CD4-positive, CD25-positive, alpha-beta regulatory T cell (primary cell): ENCODE data around the gene QSOX1. TPM values are rescaled to one million over a fixed set of nuclear protein-coding genes. Genes with fewer than 3 reads are reported as not detected.

Experiments used
- ATAC-seq, 2 donors: fragments of 150-1000 bp; cut with Tn5 transposase; one replicate each; pipeline ENCODE4 v1.10.0; 2021; ENCODE audit warnings: low read depth in 2 of 2, moderate number of reproducible peaks in 2 of 2, moderate library complexity in 1 of 2
- DNase-seq, 3 donors: peaks; one replicate each; pipeline versions ENCODE4 v3.0.0 to v3.0.0-alpha.2; 2012 to 2022; ENCODE audit warnings: mixed read lengths in 1 of 3
- H3K27ac ChIP-seq: one replicate; pipeline ENCODE4 v1.7.0; 2013; ENCODE audit warnings: mild to moderate bottlenecking, low read length; ENCODE audit not compliant: insufficient read depth, poor library complexity, severe bottlenecking
- H3K27me3 ChIP-seq: one replicate; pipeline ENCODE4 v1.7.0; 2013; ENCODE audit warnings: low read length; ENCODE audit not compliant: control insufficient read depth, insufficient read depth
- H3K36me3 ChIP-seq: one replicate; pipeline ENCODE4 v1.7.0; 2013; ENCODE audit warnings: mild to moderate bottlenecking, low read length, moderate library complexity; ENCODE audit not compliant: control insufficient read depth, insufficient read depth
- H3K4me1 ChIP-seq: 2 replicates; pipeline ENCODE4 v1.7.0; 2013; ENCODE audit warnings: mild to moderate bottlenecking, low read length; ENCODE audit not compliant: insufficient read depth, control insufficient read depth, poor library complexity, severe bottlenecking
- H3K4me3 ChIP-seq: one replicate; pipeline ENCODE4 v1.7.0; 2013; ENCODE audit warnings: low read depth, mild to moderate bottlenecking, low read length, moderate library complexity
- H3K9me3 ChIP-seq, 2 experiments: 1 replicate in 1 of 2; 2 replicates in 1 of 2; pipeline ENCODE4 v1.7.0; 2013; ENCODE audit warnings: low read length in 2 of 2, mild to moderate bottlenecking in 1 of 2, moderate library complexity in 1 of 2; ENCODE audit not compliant: control insufficient read depth in 2 of 2
- H3K27ac Mint-ChIP-seq, 3 donors: one replicate each; pipeline ENCODE4 v1.8.0; 2020 to 2022; ENCODE audit warnings: mild to moderate bottlenecking in 3 of 3, mixed read lengths in 3 of 3, moderate library complexity in 2 of 3
- H3K27me3 Mint-ChIP-seq: one replicate; pipeline ENCODE4 v1.8.0; 2022; ENCODE audit warnings: mild to moderate bottlenecking, mixed read lengths
- H3K36me3 Mint-ChIP-seq: one replicate; pipeline ENCODE4 v1.8.0; 2020; ENCODE audit warnings: mixed read lengths
- H3K4me1 Mint-ChIP-seq, 4 donors: one replicate each; pipeline ENCODE4 v1.8.0; 2020 to 2022; ENCODE audit warnings: mixed read lengths in 4 of 4, mild to moderate bottlenecking in 1 of 4
- H3K4me3 Mint-ChIP-seq, 4 donors: one replicate each; pipeline ENCODE4 v1.8.0; 2020 to 2022; ENCODE audit warnings: mild to moderate bottlenecking in 4 of 4, mixed read lengths in 4 of 4, moderate library complexity in 3 of 4
- H3K9me3 Mint-ChIP-seq, 7 donors: one replicate each; pipeline ENCODE4 v1.8.0; 2020 to 2022; ENCODE audit warnings: mixed read lengths in 7 of 7, mild to moderate bottlenecking in 3 of 7, moderate library complexity in 2 of 7
- polyA plus RNA-seq, 4 donors: library from polyadenylated mRNA; unstranded; fragments of 300-500 nt; fragmentation: Illumina TruSeq; gene quantifications; one replicate each; pipeline ENCODE4 v1.2.3, GENCODE V29; 2021
- total RNA-seq: library from RNA; stranded (reverse); gene quantifications from one replicate; pipeline ENCODE4 v1.2.3, GENCODE V29; 2022

The QSOX1 gene
- total and polyA plus RNA-seq, 5 donors from 2014 or later, result 8.4 to 19.9 (median 10.7) TPM

DNA sequence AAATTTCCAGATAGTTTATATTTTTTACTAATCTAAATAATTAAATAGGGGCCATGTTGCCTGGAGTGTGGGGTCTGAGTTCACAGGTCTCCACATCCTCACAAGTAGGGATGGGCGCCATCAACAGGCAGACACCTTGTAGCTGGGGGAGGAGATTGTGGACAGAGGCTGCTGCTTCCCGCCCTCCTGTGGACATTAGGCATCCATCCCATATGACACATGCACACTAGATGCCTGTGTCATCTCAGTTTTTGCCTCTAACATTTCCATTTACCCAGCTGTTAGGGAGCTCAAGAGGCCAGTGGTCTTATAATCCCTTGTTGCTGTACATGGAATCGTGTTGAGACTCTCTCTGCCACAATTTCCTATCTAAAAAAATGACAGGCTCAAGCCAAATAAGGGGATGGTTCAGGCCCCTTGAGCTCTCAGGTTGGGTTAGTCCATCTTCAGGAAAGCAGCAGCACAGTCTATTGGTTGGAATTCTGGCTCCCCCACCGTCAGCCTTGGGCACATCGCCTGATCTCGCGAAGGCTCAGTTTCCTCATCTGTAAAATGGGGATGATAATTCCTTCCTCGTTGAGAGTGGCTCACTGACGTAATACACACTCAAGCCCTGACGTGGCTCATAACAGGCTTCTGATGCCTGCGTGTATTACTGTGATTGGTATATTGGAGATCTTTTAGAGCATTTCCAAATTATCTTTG is 89.0 kb downstream of the QSOX1 start:
- Histone ChIP-seq H3K4me1 (no peaks in the 10 kb centered on the region), H3K36me3 (no peaks in the 10 kb centered on the region), H3K27me3 (peaks cover 30% of the 10 kb centered on the region), H3K9me3 (no peaks in the 10 kb centered on the region), H3K4me3 (no peak overlapping the region), H3K27ac (no peak overlapping the region)
- Mint-ChIP-seq H3K4me3 (no peak overlapping the region), H3K9me3 (peaks cover 0 to 3% (median 0%) of the 10 kb centered on the region in 7 donors), H3K36me3 (no peaks in the 10 kb centered on the region), H3K4me1 (peaks cover 0 to 1% (median 0%) of the 10 kb centered on the region in 4 donors), H3K27ac (no peak overlapping the region), H3K27me3 (peaks cover 72% of the 10 kb centered on the region)
- DNase-seq (no peak), ATAC-seq (no peak)

DNA sequence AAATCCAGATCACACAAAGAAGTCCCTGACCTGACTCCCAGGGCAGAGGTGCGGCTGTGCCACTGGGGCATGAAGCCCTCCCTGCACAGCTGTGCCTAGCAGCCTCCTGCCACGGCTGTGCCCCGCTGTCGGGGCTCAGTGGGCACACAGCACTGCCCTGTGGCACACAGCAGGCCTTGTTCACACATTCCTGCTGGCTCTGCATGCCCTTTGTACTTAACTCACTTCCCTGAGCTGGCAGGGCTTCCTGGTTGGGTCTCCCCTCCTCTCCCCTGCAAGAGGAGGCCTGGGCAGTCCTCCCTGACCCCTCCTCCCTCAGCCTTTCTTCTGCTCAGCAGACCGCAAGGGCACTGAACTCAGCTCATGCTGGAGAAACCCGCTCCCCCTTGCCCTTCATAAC is 90.2 kb downstream of the QSOX1 start:
- Histone ChIP-seq H3K27ac (no peak overlapping the region), H3K4me3 (no peak overlapping the region), H3K4me1 (no peaks in the 10 kb centered on the region), H3K27me3 (peaks cover 19% of the 10 kb centered on the region), H3K9me3 (no peaks in the 10 kb centered on the region), H3K36me3 (no peaks in the 10 kb centered on the region)
- no peak for DNase-seq
- H3K4me1 Mint-ChIP-seq, result no peaks in the 10 kb centered on the region
- no peak for ATAC-seq
- no peak overlapping the region for H3K27ac Mint-ChIP-seq
- H3K36me3 Mint-ChIP-seq, result no peaks in the 10 kb centered on the region
- H3K27me3 Mint-ChIP-seq, result peaks cover 63% of the 10 kb centered on the region
- peaks cover 0 to 1% (median 0%) of the 10 kb centered on the region in 7 donors for H3K9me3 Mint-ChIP-seq
- no peak overlapping the region for H3K4me3 Mint-ChIP-seq

DNA sequence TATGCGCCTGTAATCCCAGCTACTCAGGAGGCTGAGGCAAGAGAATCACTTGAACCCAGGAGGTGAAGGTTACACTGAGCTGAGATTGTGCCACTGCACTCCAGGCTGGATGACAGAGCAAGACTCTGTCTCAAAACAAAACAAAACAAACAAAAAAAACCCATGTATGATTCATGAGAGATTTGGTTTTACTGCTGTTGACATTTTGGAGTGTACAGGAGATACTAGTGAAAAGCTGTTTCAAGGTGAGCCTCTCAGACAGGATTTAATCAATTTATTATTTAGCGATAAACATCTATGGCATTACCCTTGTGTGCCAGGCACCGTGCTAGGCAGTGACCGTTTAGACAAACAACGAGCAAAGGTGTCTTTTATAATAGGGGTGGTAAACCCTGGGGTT is 91.9 kb downstream of the QSOX1 start:
- no peak for ATAC-seq
- no peak for DNase-seq
- H3K27me3 ChIP-seq, result peaks cover 8% of the 10 kb centered on the region
- no peaks in the 10 kb centered on the region for H3K9me3 ChIP-seq
- H3K27ac Mint-ChIP-seq, result no peak overlapping the region
- H3K36me3 Mint-ChIP-seq, result no peaks in the 10 kb centered on the region
- H3K4me1 ChIP-seq, result no peaks in the 10 kb centered on the region
- H3K36me3 ChIP-seq, result no peaks in the 10 kb centered on the region
- H3K27me3 Mint-ChIP-seq, result peaks cover 48% of the 10 kb centered on the region
- no peak overlapping the region for H3K27ac ChIP-seq
- H3K4me3 Mint-ChIP-seq, result no peak overlapping the region
- no peak overlapping the region for H3K4me3 ChIP-seq
- H3K9me3 Mint-ChIP-seq, result no peaks in the 10 kb centered on the region
- H3K4me1 Mint-ChIP-seq, result no peaks in the 10 kb centered on the region

DNA sequence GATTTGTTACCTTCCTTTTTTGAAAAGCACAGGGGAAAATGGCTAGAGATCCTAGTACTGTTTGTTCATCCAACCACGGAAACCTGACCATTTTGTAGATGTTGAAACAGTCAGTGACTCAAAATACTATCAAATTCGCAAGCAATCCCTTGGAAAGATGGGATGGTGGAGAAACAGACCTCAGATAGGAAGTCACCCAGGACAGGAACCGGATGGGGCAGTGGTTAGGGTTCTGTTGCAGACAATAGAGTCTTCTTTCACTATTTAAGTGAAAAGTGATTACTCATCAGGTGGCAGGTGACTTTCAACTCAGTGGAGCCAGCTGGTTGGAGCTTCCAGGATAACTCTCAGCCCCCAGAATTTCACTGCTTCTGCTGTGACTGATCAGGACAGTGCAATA is 92.4 kb downstream of the QSOX1 start:
- DNase-seq (no peak), ATAC-seq (no peak)
- no peaks in the 10 kb centered on the region for H3K4me1 Mint-ChIP-seq
- H3K4me3 ChIP-seq, result no peak overlapping the region
- no peaks in the 10 kb centered on the region for H3K4me1 ChIP-seq
- peaks cover 5% of the 10 kb centered on the region for H3K27me3 ChIP-seq
- H3K27me3 Mint-ChIP-seq, result peaks cover 49% of the 10 kb centered on the region
- H3K4me3 Mint-ChIP-seq, result no peak overlapping the region
- H3K36me3 Mint-ChIP-seq, result no peaks in the 10 kb centered on the region
- H3K27ac Mint-ChIP-seq, result no peak overlapping the region
- H3K36me3 ChIP-seq, result no peaks in the 10 kb centered on the region
- no peaks in the 10 kb centered on the region for H3K9me3 Mint-ChIP-seq
- H3K27ac ChIP-seq, result no peak overlapping the region
- H3K9me3 ChIP-seq, result no peaks in the 10 kb centered on the region

DNA sequence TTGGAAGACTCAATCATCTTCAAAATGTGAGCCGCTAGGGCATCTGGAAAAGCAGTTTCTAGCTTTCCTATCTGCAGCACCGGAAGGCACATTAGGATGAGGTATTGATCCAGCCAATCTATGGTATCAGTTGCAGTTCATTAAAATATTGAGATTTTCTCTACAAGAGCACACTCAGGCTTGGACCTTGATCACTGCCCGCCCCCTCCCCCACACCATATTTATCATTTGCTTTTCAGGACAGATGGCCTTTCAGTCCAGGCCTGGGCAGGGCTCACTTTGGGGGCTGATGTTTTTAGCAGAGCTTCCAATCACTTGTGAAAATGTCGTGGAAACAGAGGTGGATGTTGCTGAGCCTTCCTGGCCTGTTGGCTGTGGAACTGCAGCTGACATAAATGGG is 92.9 kb downstream of the QSOX1 start:
- no peaks in the 10 kb centered on the region for H3K9me3 Mint-ChIP-seq
- no peaks in the 10 kb centered on the region for H3K36me3 Mint-ChIP-seq
- H3K4me3 ChIP-seq, result no peak overlapping the region
- no peak for DNase-seq
- H3K4me3 Mint-ChIP-seq, result no peak overlapping the region
- H3K27me3 ChIP-seq, result peaks cover under 1% of the 10 kb centered on the region
- H3K27ac Mint-ChIP-seq, result no peak overlapping the region
- H3K27ac ChIP-seq, result no peak overlapping the region
- peaks cover 0 to 2% (median 1%) of the 10 kb centered on the region in 4 donors for H3K4me1 Mint-ChIP-seq
- no peak for ATAC-seq
- H3K4me1 ChIP-seq, result no peaks in the 10 kb centered on the region
- H3K27me3 Mint-ChIP-seq, result peaks cover 44% of the 10 kb centered on the region
- H3K36me3 ChIP-seq, result no peaks in the 10 kb centered on the region
- H3K9me3 ChIP-seq, result no peaks in the 10 kb centered on the region

DNA sequence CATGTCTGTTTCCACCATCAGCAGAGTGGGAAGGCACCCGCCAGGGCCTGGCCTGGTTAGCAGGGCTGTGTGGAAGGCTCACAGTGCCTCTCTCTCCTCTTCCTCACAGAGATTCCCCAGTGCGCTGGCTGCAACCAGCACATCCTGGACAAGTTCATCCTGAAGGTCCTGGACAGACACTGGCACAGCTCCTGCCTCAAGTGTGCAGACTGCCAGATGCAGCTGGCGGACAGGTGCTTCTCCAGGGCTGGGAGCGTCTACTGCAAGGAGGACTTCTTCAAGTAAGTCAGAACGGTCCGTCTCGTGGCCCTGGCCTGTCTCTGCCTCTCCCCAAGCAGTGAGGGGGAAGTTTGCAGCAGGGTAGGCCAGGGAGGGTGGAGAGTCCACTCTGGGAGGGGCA is 93.5 kb downstream of the QSOX1 start:
- Histone ChIP-seq H3K4me3 (no peak overlapping the region), H3K36me3 (no peaks in the 10 kb centered on the region), H3K9me3 (no peaks in the 10 kb centered on the region), H3K4me1 (no peaks in the 10 kb centered on the region), H3K27ac (no peak overlapping the region), H3K27me3 (no peaks in the 10 kb centered on the region)
- H3K27me3 Mint-ChIP-seq, result peaks cover 38% of the 10 kb centered on the region
- H3K9me3 Mint-ChIP-seq, result no peaks in the 10 kb centered on the region
- no peak for DNase-seq
- peaks cover 0 to 5% (median 2%) of the 10 kb centered on the region in 4 donors for H3K4me1 Mint-ChIP-seq
- ATAC-seq, result no peak
- no peaks in the 10 kb centered on the region for H3K36me3 Mint-ChIP-seq
- no peak overlapping the region for H3K27ac Mint-ChIP-seq
- no peak overlapping the region for H3K4me3 Mint-ChIP-seq

DNA sequence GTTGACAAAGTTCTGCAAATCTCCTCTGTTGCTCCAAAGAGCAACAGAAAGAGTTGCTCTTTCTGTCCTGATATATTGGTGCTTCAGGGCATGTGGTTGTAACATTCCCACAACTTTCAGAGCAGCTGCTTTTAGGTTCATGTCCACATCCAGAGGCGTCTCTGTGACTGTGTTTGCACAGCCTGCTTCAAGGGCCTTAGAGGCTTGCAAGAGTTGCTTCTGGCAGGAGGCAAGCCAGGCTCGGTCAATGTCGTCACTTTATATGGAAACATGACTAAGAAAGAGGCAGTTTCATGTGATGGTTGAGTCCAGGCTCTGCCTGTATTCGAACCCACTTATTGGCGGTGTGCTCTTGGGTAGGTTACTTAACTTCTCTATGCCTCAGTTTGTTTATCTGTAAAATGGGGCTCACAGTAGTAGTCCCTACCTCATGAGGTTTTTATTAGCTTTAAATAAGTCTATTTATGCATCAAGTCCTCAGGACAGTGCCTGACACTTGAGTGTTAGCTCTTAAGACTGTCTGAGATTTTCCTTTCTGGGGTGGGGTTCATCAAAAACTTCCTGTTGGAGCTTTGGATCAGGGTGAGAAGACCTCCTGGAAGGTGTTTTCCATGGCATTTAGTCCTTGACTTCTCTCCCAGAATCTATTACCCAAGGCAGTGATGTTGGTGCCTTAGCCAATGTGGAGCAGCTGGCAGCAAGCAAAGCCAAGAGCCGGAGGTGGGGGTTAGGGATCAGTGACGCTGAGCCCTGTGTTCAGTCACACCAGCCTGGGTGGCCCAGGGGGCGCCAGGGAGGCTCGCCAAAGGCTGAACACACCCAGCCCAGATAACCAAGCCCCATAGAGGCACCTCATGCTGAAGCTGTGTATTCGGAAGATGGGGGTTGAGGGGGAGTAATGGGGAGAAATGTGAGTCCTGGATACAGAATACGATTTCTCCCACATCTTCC is 94.3 kb downstream of the QSOX1 start:
- peak in 1 of 3 donors; percentile 22 for DNase-seq
- Histone ChIP-seq H3K27ac (no peak overlapping the region), H3K4me1 (no peaks in the 10 kb centered on the region), H3K9me3 (no peaks in the 10 kb centered on the region), H3K4me3 (no peak overlapping the region), H3K27me3 (no peaks in the 10 kb centered on the region), H3K36me3 (no peaks in the 10 kb centered on the region)
- ATAC-seq, result no peak
- Mint-ChIP-seq H3K27ac (no peak overlapping the region), H3K4me3 (no peak overlapping the region), H3K9me3 (no peaks in the 10 kb centered on the region), H3K27me3 (peaks cover 39% of the 10 kb centered on the region), H3K4me1 (peaks cover 0 to 5% (median 2%) of the 10 kb centered on the region in 4 donors), H3K36me3 (no peaks in the 10 kb centered on the region)
